GM12872 (cell line): ENCODE data around the gene ATP6V0E2.

Source experiments
- CTCF ChIP-seq: IDR thresholded peaks from 3 replicates; pipeline ENCODE4 v1.5.1; 2011; ENCODE audit warnings: low read depth, mild to moderate bottlenecking, low read length, moderate library complexity; ENCODE audit not compliant: insufficient read depth

Gene ATP6V0E2

GRCh38 chr7:149853157-149853556 is 20.6 kb upstream of the ATP6V0E2 start:
- TF ChIP-seq CTCF: no peak

GRCh38 chr7:149854611-149855360 is 19.0 kb upstream of the ATP6V0E2 start:
- no peak for TF ChIP-seq CTCF

- TF ChIP-seq CTCF: no peak
Observed at GRCh38 chr7:149855361-149856305, 18.1 kb upstream of the ATP6V0E2 start.

- no peak for TF ChIP-seq CTCF
Observed at GRCh38 chr7:149856583-149856982, 17.2 kb upstream of the ATP6V0E2 start.

GRCh38 chr7:149859369-149859768 is 14.4 kb upstream of the ATP6V0E2 start:
- TF ChIP-seq CTCF: no peak

- TF ChIP-seq CTCF: no peak
Observed at GRCh38 chr7:149859876-149860275, 13.9 kb upstream of the ATP6V0E2 start.
